Superior temporal gyrus (tissue), 1 donor: ENCODE data around the gene SLC16A2.

Experiments used
- DNase-seq: peaks from one replicate; pipeline ENCODE4 v3.0.0-alpha.2; 2016; ENCODE audit errors: extremely low spot score

SLC16A2 gene

GRCh38 chrX:74421036-74421739, at the start of gene SLC16A2:
Gene SLC16A2 (plus strand): TSS chrX:74421493. CDS start chrX:74421638, 145 bp downstream.
- DNase-seq = peak; percentile 43

- no peak for DNase-seq
Measured at GRCh38 chrX:74372272-74372671, 49.0 kb upstream of the SLC16A2 start.

GRCh38 chrX:74377282-74377681, 44.0 kb upstream of the SLC16A2 start:
- no peak for DNase-seq

GRCh38 chrX:74382613-74383012, 38.7 kb upstream of the SLC16A2 start:
- peak; percentile 67 for DNase-seq

- DNase-seq = peak; percentile 61
Measured at GRCh38 chrX:74383611-74384010, 37.7 kb upstream of the SLC16A2 start.

GRCh38 chrX:74389016-74389722, 32.1 kb upstream of the SLC16A2 start:
- DNase-seq = no peak

GRCh38 chrX:74395556-74395955, 25.7 kb upstream of the SLC16A2 start:
- DNase-seq = no peak

- no peak for DNase-seq
Measured at GRCh38 chrX:74405973-74406489, 15.3 kb upstream of the SLC16A2 start.

- no peak for DNase-seq
Measured at GRCh38 chrX:74408304-74408703, 13.0 kb upstream of the SLC16A2 start.

GRCh38 chrX:74419864-74420195, 1.5 kb upstream of the SLC16A2 start:
- DNase-seq = no peak

- peak; percentile 17 for DNase-seq
Measured at GRCh38 chrX:74420196-74421035, 877 bp upstream of the SLC16A2 start.

GRCh38 chrX:74421740-74422352, 553 bp downstream of the SLC16A2 start:
- no peak for DNase-seq

- peak; percentile 30 for DNase-seq
Measured at GRCh38 chrX:74422576-74423288, 1.4 kb downstream of the SLC16A2 start.

GRCh38 chrX:74423289-74423998, 2.2 kb downstream of the SLC16A2 start:
- DNase-seq = no peak

GRCh38 chrX:74426071-74426470, 4.8 kb downstream of the SLC16A2 start:
- no peak for DNase-seq

GRCh38 chrX:74426615-74427014, 5.3 kb downstream of the SLC16A2 start:
- no peak for DNase-seq

GRCh38 chrX:74431797-74432196, 10.5 kb downstream of the SLC16A2 start:
- no peak for DNase-seq

GRCh38 chrX:74434336-74434735, 13.0 kb downstream of the SLC16A2 start:
- no peak for DNase-seq

- DNase-seq = no peak
Measured at GRCh38 chrX:74437530-74437929, 16.2 kb downstream of the SLC16A2 start.

- DNase-seq = peak; percentile 53
Measured at GRCh38 chrX:74438764-74439163, 17.5 kb downstream of the SLC16A2 start.

GRCh38 chrX:74445099-74445498, 23.8 kb downstream of the SLC16A2 start:
- no peak for DNase-seq
